ENCODE data around the gene PCDHGA2. TPM values are rescaled to one million over a fixed set of nuclear protein-coding genes. Genes with fewer than 3 reads are reported as not detected.

The PCDHGA2 gene
- polyA plus RNA-seq, 1 donor from 2014 or later: 0.21 TPM

DNA sequence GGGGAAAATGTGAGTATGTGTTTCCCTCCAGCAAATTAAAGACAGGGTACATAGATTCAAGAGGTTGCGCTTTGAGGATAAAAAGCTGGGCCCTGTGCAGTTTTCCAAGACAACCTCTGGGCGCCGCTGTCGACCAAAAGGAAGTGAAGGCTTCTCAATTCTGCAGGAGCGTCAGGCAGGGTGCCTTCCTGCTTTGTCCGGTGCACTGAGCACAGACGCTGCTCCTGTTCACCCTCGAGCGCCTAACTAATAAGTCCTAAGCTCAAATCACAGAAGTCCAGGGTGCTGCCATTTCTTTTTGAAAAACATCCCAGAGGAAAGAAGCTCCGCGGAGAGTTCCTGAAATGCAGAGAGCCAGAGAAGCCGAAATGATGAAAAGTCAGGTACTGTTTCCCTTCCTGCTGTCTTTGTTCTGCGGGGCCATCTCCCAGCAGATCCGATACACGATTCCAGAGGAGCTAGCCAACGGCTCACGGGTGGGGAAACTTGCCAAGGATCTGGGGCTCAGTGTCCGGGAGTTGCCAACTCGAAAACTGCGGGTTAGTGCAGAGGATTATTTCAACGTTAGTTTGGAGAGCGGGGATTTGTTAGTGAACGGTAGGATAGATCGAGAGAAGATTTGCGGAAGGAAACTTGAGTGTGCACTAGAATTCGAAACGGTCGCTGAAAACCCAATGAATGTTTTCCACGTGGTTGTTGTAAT is 11.5 kb downstream of the PCDHGA2 start, which contains the start of gene PCDHGB1:
Gene PCDHGB1 (plus strand): TSS at position 183 of the 703 bp plus-strand sequence. CDS start 162 bp downstream, at position 345.
- no peaks in the 10 kb centered on the region for H4K20me1 ChIP-seq (ENCODE audit: insufficient read depth)
- peaks cover 15% of the 10 kb centered on the region for H3K9me3 ChIP-seq (ENCODE audit: low read length)
- H2AFZ ChIP-seq (ENCODE audit: low read depth, low read length): no peak within 1 kb of the TSS
- no peak within 1 kb of the TSS for H3K9ac ChIP-seq (ENCODE audit: low read length)
- H3F3A ChIP-seq (ENCODE audit: insufficient read depth, low read length, poor library complexity, severe bottlenecking): no peaks in the 10 kb centered on the region
- no peak within 1 kb of the TSS for H3K27ac ChIP-seq (ENCODE audit: low read length)
- H3K4me3 ChIP-seq (ENCODE audit: low read length): peak within 1 kb of the TSS; percentile 15
- no peaks in the 10 kb centered on the region for H3K79me2 ChIP-seq (replicated peaks; ENCODE audit: insufficient read depth, low read length)
- no peaks in the 10 kb centered on the region for H3K36me3 ChIP-seq (ENCODE audit: insufficient read depth, low read length)
- no peak within 1 kb of the TSS for H3K4me2 ChIP-seq (ENCODE audit: low read length)
- no peaks in the 10 kb centered on the region for H3K27me3 ChIP-seq (ENCODE audit: insufficient read depth, low read depth, low read length)
- no peak for TF ChIP-seq MXI1 (conservative IDR thresholded peaks at IDR 0.05; ENCODE audit: poor library complexity, severe bottlenecking)
- TF ChIP-seq CTCF (IDR thresholded peaks at IDR 0.05; ENCODE audit: poor library complexity, severe bottlenecking): no peak
- H3K9me2 ChIP-seq (ENCODE audit: insufficient read depth, low read length): no peaks in the 10 kb centered on the region

DNA sequence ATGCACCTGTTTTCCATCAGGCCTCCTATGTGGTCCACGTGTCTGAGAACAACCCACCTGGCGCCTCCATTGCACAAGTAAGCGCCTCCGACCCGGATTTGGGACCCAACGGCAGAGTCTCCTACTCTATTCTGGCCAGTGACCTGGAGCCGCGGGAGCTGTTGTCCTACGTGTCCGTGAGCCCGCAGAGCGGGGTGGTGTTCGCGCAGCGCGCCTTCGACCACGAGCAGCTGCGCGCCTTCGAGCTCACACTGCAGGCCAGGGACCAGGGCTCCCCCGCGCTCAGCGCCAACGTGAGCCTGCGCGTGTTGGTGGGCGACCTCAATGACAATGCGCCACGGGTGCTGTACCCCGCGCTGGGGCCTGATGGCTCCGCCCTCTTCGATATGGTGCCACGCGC is 13.0 kb downstream of the PCDHGA2 start:
- no peak overlapping the region for H3K4me3 ChIP-seq (ENCODE audit: low read length)
- H3K9me2 ChIP-seq (ENCODE audit: insufficient read depth, low read length): no peaks in the 10 kb centered on the region
- no peak overlapping the region for H2AFZ ChIP-seq (ENCODE audit: low read depth, low read length)
- H3F3A ChIP-seq (ENCODE audit: insufficient read depth, low read length, poor library complexity, severe bottlenecking): no peaks in the 10 kb centered on the region
- H3K27ac ChIP-seq (ENCODE audit: low read length): no peak overlapping the region
- H3K36me3 ChIP-seq (ENCODE audit: insufficient read depth, low read length): no peaks in the 10 kb centered on the region
- no peak overlapping the region for H3K4me2 ChIP-seq (ENCODE audit: low read length)
- H3K9ac ChIP-seq (ENCODE audit: low read length): no peak overlapping the region
- no peaks in the 10 kb centered on the region for H3K79me2 ChIP-seq (replicated peaks; ENCODE audit: insufficient read depth, low read length)
- no peaks in the 10 kb centered on the region for H4K20me1 ChIP-seq (ENCODE audit: insufficient read depth)
- H3K27me3 ChIP-seq (ENCODE audit: insufficient read depth, low read depth, low read length): no peaks in the 10 kb centered on the region
- peaks cover 21% of the 10 kb centered on the region for H3K9me3 ChIP-seq (ENCODE audit: low read length)
- no peak for TF ChIP-seq REST (IDR thresholded peaks at IDR 0.05; ENCODE audit: borderline replicate concordance)

DNA sequence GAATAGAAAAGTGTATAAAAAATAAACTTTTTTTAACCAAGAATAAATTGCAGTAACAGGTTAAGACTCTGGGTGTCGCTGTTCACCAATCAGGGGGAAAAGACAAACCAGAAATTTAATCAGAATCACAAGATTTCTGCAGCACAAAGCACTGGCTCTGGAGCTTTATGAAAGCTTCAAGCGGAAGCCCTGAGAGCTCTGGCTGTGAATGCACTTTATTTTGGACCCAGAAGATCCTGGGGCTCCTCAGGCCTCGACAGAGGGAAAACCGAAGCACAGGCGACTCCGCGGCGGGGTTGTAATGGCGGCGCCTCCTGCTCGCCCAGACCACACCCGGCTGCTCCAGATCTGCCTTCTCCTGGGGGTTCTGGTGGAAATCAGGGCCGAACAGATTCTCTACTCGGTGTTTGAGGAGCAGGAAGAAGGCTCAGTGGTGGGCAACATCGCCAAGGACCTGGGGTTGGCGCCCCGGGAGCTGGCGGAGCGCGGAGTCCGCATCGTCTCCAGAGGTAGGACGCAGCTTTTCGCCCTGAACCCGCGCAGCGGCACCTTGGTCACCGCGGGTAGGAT is 16.4 kb downstream of the PCDHGA2 start, which contains the start of gene PCDHGA4:
Gene PCDHGA4 (plus strand): TSS at position 122 of the 570 bp plus-strand sequence. CDS start 87 bp downstream, at position 209.
- TF ChIP-seq RAD21 (conservative IDR thresholded peaks at IDR 0.05) (no peak), EZH2 (IDR thresholded peaks at IDR 0.05; ENCODE audit: borderline replicate concordance, insufficient read depth, low read length, poor library complexity, severe bottlenecking) (no peak), TAF1 (IDR thresholded peaks at IDR 0.05; ENCODE audit: low read depth) (no peak), SMC3 (conservative IDR thresholded peaks at IDR 0.05; ENCODE audit: poor library complexity) (no peak), POLR2AphosphoS5 (IDR thresholded peaks at IDR 0.05) (no peak), MXI1 (conservative IDR thresholded peaks at IDR 0.05; ENCODE audit: poor library complexity, severe bottlenecking) (no peak), REST (IDR thresholded peaks at IDR 0.05; ENCODE audit: borderline replicate concordance) (no peak), EP300 (conservative IDR thresholded peaks at IDR 0.05; ENCODE audit: poor library complexity, severe bottlenecking) (no peak), CTCF (IDR thresholded peaks at IDR 0.05; ENCODE audit: poor library complexity, severe bottlenecking) (no peak)
- Histone ChIP-seq H3K79me2 (replicated peaks; ENCODE audit: insufficient read depth, low read length) (no peaks in the 10 kb centered on the region), H3K27me3 (ENCODE audit: insufficient read depth, low read depth, low read length) (no peaks in the 10 kb centered on the region), H3K4me2 (ENCODE audit: low read length) (no peak within 1 kb of the TSS), H3K9me2 (ENCODE audit: insufficient read depth, low read length) (no peaks in the 10 kb centered on the region), H3K27ac (ENCODE audit: low read length) (no peak within 1 kb of the TSS), H3K4me3 (ENCODE audit: low read length) (no peak within 1 kb of the TSS), H3K9ac (ENCODE audit: low read length) (no peak within 1 kb of the TSS), H3F3A (ENCODE audit: insufficient read depth, low read length, poor library complexity, severe bottlenecking) (no peaks in the 10 kb centered on the region), H3K36me3 (ENCODE audit: insufficient read depth, low read length) (no peaks in the 10 kb centered on the region), H3K9me3 (ENCODE audit: low read length) (peaks cover 33% of the 10 kb centered on the region), H2AFZ (ENCODE audit: low read depth, low read length) (no peak within 1 kb of the TSS), H4K20me1 (ENCODE audit: insufficient read depth) (no peaks in the 10 kb centered on the region)

Measured in neural cell (in vitro differentiated cells).